ENCODE data around the gene IQGAP2.
"Not testable (repeated sequence)": the region's sequence is repeated elsewhere in the genome, so short reads cannot be mapped to it uniquely, and the experiment has no call there.

The IQGAP2 gene

GRCh38 chr5:76415855-76416254 lies 12.8 kb downstream of the IQGAP2 start:
- DNase-seq, result no peak

DNA sequence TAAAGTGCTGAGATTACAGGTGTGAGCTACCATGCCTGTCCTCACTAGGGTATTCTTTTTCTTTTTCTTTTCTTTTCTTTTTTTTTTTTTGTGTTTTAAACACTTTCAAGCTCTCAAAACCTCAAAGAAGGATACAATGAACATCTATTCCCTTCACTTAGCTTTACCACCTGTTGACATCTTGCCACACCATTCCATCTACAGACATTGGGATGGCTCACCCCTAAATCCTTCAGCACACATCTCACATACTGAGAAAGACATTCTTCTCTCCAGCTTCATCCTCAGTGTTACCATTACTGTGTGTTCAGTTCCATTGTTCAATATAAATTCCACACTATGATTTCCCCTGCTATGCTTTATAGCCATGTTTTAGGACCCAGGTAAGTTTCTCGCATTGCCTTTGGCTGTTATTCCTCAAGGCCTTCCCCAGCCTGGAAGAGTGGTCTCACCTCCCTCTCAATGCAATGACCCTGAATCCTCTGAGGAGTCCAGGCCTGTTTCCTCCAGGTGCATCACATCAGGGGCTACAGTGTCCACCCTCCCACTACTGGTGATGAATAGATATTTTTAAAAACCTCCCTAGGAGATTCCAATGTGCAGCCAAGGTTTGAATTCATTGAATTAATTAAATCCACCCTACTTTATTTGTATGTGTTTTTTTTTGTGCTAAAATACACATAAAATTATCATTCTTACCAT lies 16.7 kb downstream of the IQGAP2 start:
- DNase-seq, result no peak

DNA sequence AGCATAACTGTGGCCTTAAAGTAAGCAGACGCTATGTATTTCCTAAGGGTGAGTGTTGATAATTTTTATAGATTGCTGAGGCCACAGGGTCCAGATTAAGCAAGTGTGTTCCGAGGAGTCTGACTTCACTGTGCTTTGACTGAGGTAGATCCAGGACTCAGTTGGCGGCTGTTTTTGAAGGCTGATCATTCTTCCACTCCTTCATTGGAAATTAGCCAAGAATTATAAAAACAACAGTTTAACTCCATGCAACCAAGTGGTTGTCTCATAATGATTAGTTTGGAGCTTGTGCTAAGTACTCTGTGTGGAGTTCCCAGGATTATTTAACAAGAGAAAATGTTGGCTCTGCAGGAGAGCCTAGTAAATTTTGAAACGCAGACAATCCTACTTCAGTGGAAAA lies 19.1 kb downstream of the IQGAP2 start:
- no peak for DNase-seq

DNA sequence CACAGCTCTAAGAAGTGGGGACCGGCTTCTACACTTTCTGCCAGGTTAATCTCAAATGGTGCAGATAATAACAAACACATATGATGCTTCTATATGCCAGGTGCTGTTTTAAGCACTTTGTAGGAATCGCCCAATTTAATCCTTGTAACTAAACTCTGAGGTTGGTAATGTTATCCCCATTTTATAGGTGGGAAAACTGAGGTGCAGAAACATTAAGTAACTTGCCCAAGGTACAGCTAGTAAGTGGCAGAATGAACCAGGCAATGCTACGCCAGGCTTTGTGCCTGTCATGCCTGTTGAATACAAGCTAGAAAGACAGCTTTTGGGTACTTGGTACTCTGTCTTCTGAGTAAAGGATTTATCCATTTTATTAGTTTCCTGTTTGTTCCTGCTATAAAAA lies 19.7 kb downstream of the IQGAP2 start:
- no peak for DNase-seq

GRCh38 chr5:76425146-76425545 lies 22.1 kb downstream of the IQGAP2 start:
- no peak for DNase-seq

DNA sequence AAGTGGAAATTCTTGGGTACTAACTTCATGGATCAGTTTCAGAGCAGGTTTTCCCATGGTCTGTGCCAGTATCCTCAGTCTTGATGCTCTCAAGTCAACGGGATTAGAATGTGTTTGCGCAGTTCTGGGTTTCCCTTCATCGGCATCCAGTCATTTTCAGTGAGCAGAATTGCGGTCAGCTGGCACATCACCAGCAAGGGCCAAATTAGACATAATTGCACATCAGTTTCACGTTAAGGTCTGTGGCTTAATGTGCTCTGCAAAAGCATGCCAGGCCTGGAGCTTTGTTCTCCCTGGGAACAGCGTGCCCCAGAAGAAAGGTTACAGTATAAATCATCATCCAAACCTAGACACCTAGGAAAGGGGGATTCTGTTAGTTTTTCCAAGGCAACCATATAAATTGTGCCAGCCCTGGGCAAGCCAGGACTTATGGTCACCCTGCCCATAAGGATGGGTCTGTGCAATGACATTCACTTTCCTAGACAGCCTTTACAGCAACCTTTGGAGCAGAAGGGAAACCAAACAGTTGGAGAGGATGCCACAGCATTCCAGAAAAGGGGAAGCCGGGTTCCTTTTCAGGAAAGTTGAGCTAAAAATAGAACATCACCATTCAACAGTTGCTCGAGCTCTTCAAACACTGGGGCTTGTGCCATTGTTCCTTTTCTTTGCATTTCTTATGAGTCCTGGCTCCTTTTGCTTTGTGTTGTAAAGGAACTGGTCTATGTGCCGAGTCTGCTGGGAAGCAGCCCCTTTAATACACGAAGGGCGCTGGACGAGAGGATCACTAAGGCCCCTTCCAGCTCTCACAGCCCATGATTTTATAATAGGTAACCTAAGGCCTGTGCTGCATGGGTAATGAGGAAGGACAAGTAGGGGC lies 23.1 kb downstream of the IQGAP2 start:
- DNase-seq, result no peak

DNA sequence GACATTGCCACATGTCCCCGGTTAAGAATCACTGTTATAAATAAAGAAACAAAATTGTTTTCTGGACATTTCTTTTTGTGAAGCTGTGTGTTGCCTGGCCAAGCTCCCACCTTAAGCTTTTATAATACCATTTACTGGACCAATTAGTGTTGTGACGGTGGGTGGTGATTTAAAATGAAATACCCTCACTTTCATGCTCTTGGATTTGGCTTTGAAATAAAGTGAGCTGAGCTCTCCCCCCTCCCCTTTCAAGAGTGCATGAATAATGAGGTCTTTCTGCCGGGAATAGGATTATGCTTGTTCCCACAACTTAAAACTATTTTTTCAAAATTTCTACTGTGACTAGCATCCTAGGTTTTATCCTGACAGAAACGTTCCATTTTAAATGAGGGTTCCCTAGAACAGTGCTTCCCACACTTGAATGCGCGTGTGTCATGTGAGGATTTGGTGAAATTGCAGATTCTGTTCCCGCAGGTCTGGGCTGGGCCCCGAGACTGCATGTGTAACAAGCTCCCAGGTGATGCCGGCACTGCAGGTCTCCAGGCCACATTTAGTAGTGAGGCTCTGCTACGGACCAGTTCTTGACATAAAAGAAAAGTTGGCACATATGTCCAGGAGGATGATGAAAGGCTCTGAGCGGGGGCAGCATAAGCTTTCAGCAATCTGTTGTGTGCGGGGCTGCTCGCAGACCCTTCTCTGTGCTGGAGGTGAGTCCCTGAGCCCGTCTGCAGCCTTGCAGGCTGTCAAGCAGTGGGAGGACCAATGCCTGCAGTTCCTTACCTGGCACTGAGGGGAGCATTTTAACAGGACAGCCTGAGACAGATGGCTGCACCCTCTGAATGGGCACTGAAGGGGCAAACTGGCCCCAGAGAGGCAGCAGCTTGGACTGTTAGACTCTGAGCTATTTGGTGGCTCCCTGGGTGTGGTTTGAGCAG lies 24.4 kb downstream of the IQGAP2 start:
- peak; percentile 87 to 96 for DNase-seq

DNA sequence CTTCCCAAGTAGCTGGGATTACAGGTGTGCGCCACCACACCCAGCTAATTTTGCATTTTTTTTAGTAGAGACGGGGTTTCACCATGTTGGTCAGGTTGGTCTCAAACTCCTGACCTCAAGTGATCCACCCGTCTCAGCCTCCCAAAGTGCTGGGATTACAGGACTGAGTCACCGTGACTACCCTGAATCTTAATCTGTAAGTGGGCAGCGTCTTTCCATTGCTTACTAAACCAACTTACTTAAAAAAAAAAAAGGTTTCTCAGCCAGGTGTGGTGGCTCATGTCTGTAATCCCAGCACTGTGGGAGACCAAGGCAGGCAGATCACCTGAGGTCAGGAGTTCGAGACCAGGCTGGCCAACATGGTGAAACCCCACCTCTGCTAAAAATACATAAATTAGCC lies 25.5 kb downstream of the IQGAP2 start:
- DNase-seq, result not testable (repeated sequence)

- no peak for DNase-seq
These were observed 30.2 kb downstream of the IQGAP2 start for GRCh38 chr5:76433261-76433660.

DNA sequence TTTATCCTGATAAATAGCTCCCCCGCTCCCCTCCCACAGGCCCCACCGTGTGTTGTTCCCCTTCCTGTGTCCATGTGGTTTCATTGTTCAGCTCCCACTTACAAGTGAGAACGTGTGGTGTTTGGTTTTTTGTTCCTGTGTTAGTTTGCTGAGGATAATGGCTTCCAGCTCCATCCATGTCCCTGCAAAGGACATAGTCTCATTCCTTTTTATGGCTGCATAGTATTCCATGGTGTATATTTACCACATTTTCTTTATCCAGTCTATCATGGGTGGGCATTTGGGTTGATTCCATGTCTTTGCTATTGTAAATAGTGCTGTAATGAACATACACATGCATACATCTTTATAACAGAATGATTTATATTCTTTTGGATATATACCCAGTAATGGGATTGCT lies 34.4 kb downstream of the IQGAP2 start:
- DNase-seq, result not testable (repeated sequence)

DNA sequence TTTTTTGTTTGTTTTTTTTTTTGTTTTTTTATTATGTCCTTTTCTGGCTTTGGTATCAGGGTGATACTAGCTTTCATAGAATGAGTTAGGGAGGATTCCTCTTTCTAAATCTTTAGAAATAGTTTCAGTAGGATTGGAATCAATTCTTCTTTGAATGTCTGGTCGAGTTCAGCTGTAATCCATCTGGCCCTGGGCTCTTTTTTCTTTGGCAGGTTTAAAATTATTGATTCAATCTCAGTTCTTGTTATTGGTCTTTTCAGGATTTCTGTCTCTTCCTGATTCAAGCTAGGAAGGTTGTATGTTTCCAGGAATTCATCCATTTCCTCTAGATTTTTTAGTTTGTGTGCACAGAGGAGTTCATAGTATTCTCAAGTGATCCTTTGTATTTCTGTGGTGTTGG lies 34.9 kb downstream of the IQGAP2 start:
- DNase-seq, result no peak

DNA sequence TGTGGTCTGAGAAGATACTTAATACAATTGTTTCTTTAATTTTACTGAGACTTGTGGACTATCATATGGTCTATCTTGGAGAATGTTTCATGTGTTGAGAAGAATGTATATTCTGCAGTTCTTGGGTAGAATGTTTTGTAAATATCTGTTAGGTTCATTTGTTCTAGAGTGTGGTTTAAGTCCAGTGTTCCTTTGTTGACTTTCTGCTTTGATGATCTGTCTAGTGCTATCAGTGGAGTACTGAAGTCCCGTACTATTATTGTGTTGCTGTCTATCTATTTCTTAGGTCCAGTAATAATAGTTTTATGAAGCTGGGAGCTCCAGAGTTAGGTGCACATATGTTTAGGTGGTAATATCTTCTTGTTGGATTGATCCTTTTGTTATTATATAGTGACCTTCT lies 36.1 kb downstream of the IQGAP2 start:
- no peak for DNase-seq

GRCh38 chr5:76439929-76440328 lies 36.8 kb downstream of the IQGAP2 start:
- no peak for DNase-seq

- no peak for DNase-seq
These were observed 38.0 kb downstream of the IQGAP2 start for GRCh38 chr5:76441101-76441500.

GRCh38 chr5:76441890-76442673 lies 39.0 kb downstream of the IQGAP2 start:
- no peak for DNase-seq

- no peak for DNase-seq
These were observed 40.1 kb downstream of the IQGAP2 start for GRCh38 chr5:76443066-76443800.

DNA sequence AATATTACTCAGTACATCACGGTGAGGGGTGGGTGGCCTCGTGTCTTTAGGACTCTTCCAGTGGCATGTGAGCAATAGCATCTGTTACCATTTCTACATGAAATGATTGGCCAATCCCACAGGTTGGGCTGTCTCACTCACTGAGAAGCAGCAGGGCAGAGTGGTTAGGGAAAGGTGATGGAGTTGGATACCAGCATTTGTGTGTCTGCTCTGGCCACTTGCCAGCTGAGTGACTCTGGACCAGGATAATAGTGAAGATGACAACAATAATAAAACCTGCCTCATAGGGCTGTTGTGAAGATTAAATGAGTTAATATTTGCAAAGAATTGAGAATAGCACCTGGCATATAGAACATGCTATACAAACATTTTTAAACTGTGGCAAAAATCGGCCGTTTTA lies 42.0 kb downstream of the IQGAP2 start:
- no peak for DNase-seq

- DNase-seq, result no peak
These were observed 42.7 kb downstream of the IQGAP2 start for GRCh38 chr5:76445830-76446229.

- DNase-seq, result no peak
These were observed 43.7 kb downstream of the IQGAP2 start for GRCh38 chr5:76446776-76447175.

GRCh38 chr5:76449606-76450005 lies 46.5 kb downstream of the IQGAP2 start:
- DNase-seq, result no peak

DNA sequence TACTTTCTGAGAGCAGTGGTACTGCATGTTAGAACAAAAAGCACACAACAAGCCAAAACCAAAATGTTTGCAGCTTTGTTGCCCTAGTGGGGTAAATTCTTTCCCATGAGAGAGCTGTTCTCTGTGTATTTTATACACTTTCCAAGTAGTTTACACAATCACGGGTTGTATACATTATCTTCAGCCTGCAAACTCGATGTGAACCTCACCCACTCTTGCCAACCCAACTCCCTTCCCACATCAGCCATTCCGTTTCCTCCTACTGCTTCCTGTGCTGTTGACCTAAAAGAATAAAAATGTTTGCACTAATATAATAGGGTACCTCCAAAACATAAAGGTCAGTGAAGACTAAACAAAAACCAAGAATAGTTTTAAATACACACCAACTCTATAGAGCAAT lies 47.0 kb downstream of the IQGAP2 start:
- no peak for DNase-seq

Measured in NCI-H524 (cell line).